HEK293 (cell line): ENCODE measurements around the gene SLC2A11.
A peak's percentile ranks its signal among the peaks of the same experiment; 100 is the strongest.

Experiments
- GLIS2 ChIP-seq: fragments of 450-650 bp; formaldehyde crosslinking; IDR thresholded peaks from 2 replicates; pipeline ENCODE4 v1.5.1; 2016; ENCODE audit warnings: missing biosample characterization, missing genetic modification characterization
- KLF1 ChIP-seq: fragments of 450-650 bp; formaldehyde crosslinking; IDR thresholded peaks from 2 replicates; pipeline ENCODE4 v1.5.1; 2016; ENCODE audit warnings: missing biosample characterization, missing genetic modification characterization
- MYNN ChIP-seq: fragments of 450-650 bp; formaldehyde crosslinking; IDR thresholded peaks from 2 replicates; pipeline ENCODE4 v1.5.1; 2016; ENCODE audit warnings: missing biosample characterization, missing genetic modification characterization, borderline replicate concordance
- PRDM6 ChIP-seq: fragments of 450-650 bp; formaldehyde crosslinking; IDR thresholded peaks from 2 replicates; pipeline ENCODE4 v1.5.1; 2017; ENCODE audit warnings: missing biosample characterization, missing genetic modification characterization
- SCRT1 ChIP-seq: fragments of 450-650 bp; formaldehyde crosslinking; IDR thresholded peaks from 2 replicates; pipeline ENCODE4 v1.5.1; 2016; ENCODE audit warnings: missing biosample characterization, missing genetic modification characterization, borderline replicate concordance
- SCRT2 ChIP-seq: fragments of 450-650 bp; formaldehyde crosslinking; IDR thresholded peaks from 2 replicates; pipeline ENCODE4 v1.5.1; 2016; ENCODE audit warnings: missing biosample characterization, missing genetic modification characterization
- SP7 ChIP-seq: fragments of 450-650 bp; formaldehyde crosslinking; IDR thresholded peaks from 2 replicates; pipeline ENCODE4 v1.5.1; 2016; ENCODE audit warnings: missing biosample characterization, missing genetic modification characterization
- YY1 ChIP-seq: fragments of 450-650 bp; formaldehyde crosslinking; IDR thresholded peaks from 2 replicates; pipeline ENCODE4 v1.5.1; 2018; ENCODE audit warnings: missing biosample characterization, missing genetic modification characterization
- ZBTB1 ChIP-seq: fragments of 450-650 bp; formaldehyde crosslinking; IDR thresholded peaks from 2 replicates; pipeline ENCODE4 v1.5.1; 2016; ENCODE audit warnings: missing biosample characterization, missing genetic modification characterization
- ZBTB11 ChIP-seq: fragments of 450-650 bp; formaldehyde crosslinking; conservative IDR thresholded peaks from 2 replicates; pipeline ENCODE4 v1.5.1; 2016; ENCODE audit warnings: low read depth, missing biosample characterization, missing genetic modification characterization
- ZBTB20 ChIP-seq: fragments of 450-650 bp; formaldehyde crosslinking; IDR thresholded peaks from 2 replicates; pipeline ENCODE4 v1.5.1; 2016; ENCODE audit warnings: missing biosample characterization, missing genetic modification characterization
- ZBTB21 ChIP-seq: fragments of 450-650 bp; formaldehyde crosslinking; IDR thresholded peaks from 2 replicates; pipeline ENCODE4 v1.5.1; 2017; ENCODE audit warnings: missing biosample characterization, missing genetic modification characterization
- ZFP37 ChIP-seq: fragments of 450-650 bp; formaldehyde crosslinking; IDR thresholded peaks from 2 replicates; pipeline ENCODE4 v1.5.1; 2016; ENCODE audit warnings: missing biosample characterization, missing genetic modification characterization
- ZNF121 ChIP-seq: fragments of 450-650 bp; formaldehyde crosslinking; IDR thresholded peaks from 2 replicates; pipeline ENCODE4 v1.5.1; 2016; ENCODE audit warnings: missing biosample characterization, missing genetic modification characterization
- ZNF138 ChIP-seq: fragments of 450-650 bp; formaldehyde crosslinking; IDR thresholded peaks from 2 replicates; pipeline ENCODE4 v1.5.1; 2016; ENCODE audit warnings: missing biosample characterization, missing genetic modification characterization, borderline replicate concordance
- ZNF16 ChIP-seq: fragments of 450-650 bp; formaldehyde crosslinking; IDR thresholded peaks from 2 replicates; pipeline ENCODE4 v1.5.1; 2016; ENCODE audit warnings: low read depth, missing biosample characterization, missing genetic modification characterization
- ZNF266 ChIP-seq: fragments of 450-650 bp; formaldehyde crosslinking; IDR thresholded peaks from 2 replicates; pipeline ENCODE4 v1.5.1; 2016; ENCODE audit warnings: missing biosample characterization, missing genetic modification characterization, low read depth
- ZNF311 ChIP-seq: fragments of 450-650 bp; formaldehyde crosslinking; IDR thresholded peaks from 2 replicates; pipeline ENCODE4 v1.5.1; 2017; ENCODE audit warnings: missing biosample characterization, missing genetic modification characterization, borderline replicate concordance
- ZNF362 ChIP-seq: fragments of 450-650 bp; formaldehyde crosslinking; IDR thresholded peaks from 2 replicates; pipeline ENCODE4 v1.5.1; 2016; ENCODE audit warnings: missing biosample characterization, missing genetic modification characterization
- ZNF404 ChIP-seq: fragments of 450-650 bp; formaldehyde crosslinking; IDR thresholded peaks from 2 replicates; pipeline ENCODE4 v1.5.1; 2017; ENCODE audit warnings: missing biosample characterization, missing genetic modification characterization
- ZNF433 ChIP-seq: fragments of 450-650 bp; formaldehyde crosslinking; IDR thresholded peaks from 2 replicates; pipeline ENCODE4 v1.5.1; 2016; ENCODE audit warnings: missing biosample characterization, missing genetic modification characterization, low read depth
- ZNF488 ChIP-seq: fragments of 450-650 bp; formaldehyde crosslinking; IDR thresholded peaks from 2 replicates; pipeline ENCODE4 v1.5.1; 2016; ENCODE audit warnings: missing biosample characterization, missing genetic modification characterization
- ZNF529 ChIP-seq: fragments of 450-650 bp; formaldehyde crosslinking; IDR thresholded peaks from 2 replicates; pipeline ENCODE4 v1.5.1; 2017; ENCODE audit warnings: missing genetic modification characterization, missing biosample characterization; ENCODE audit not compliant: insufficient replicate concordance
- ZNF548 ChIP-seq: fragments of 450-650 bp; formaldehyde crosslinking; IDR thresholded peaks from 2 replicates; pipeline ENCODE4 v1.5.1; 2016; ENCODE audit warnings: missing biosample characterization, missing genetic modification characterization
- ZNF596 ChIP-seq: fragments of 450-650 bp; IDR thresholded peaks from 2 replicates; pipeline ENCODE4 v1.5.0; 2018; ENCODE audit warnings: missing biosample characterization, mild to moderate bottlenecking, missing genetic modification characterization, moderate library complexity
- ZNF664 ChIP-seq: fragments of 450-650 bp; formaldehyde crosslinking; IDR thresholded peaks from 2 replicates; pipeline ENCODE4 v1.5.1; 2016; ENCODE audit warnings: missing biosample characterization, missing genetic modification characterization
- ZSCAN16 ChIP-seq: fragments of 450-650 bp; formaldehyde crosslinking; IDR thresholded peaks from 2 replicates; pipeline ENCODE4 v1.5.1; 2016; ENCODE audit warnings: missing biosample characterization, missing genetic modification characterization
- TF ChIP-seq, protein P1 (sequence below): fragments of 450-650 bp; formaldehyde crosslinking; IDR thresholded peaks from 2 replicates; pipeline ENCODE4 v1.5.1; 2016; ENCODE audit warnings: missing biosample characterization, missing genetic modification characterization
- TF ChIP-seq, protein P2 (sequence below): fragments of 450-650 bp; formaldehyde crosslinking; IDR thresholded peaks from 2 replicates; pipeline ENCODE4 v1.5.1; 2016; ENCODE audit warnings: missing biosample characterization, missing genetic modification characterization

SLC2A11 gene

DNA sequence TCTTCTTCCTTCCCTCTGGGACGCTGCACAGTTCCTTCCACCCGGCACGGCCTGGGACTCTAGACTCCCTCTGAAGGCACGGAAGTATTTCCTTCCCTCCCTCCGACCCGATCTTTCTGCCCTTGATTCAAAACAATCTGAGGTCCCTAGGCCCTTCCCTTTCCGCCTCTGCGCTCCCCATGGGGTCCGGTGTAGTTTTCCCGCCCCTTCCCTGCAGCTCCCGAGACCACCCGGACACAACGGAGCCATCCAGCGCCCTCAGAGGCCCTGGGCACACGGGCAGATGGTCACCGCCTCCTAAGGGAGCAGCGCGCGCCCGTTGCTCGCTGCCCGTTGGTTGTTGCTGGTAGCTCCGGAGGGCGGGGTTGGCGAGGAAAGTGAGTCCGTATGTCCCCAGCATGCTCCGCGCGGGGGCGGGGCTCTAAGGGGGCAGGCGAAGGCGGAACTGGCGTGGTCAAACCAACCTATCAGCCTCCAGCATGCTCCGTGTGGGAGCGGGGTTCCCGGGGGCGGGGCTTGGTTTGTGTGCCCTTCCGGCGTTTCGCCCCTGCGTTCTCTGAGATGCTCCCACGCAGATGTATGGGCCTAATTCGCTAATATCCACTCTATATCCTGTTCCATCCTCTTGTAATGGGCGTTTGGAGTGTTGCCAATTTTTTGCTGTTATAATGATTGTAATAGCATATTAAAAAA is 56.1 kb downstream of the SLC2A11 start (continued):
- TF ChIP-seq ZBTB11 (tag by site-specific recombination), result peak; percentile 67
- no peak for TF ChIP-seq ZNF121
- no peak for TF ChIP-seq ZNF433 (tag by site-specific recombination)
- 0 out of 2 replicates have a peak, but pooled peaks have one; percentile 46 for TF ChIP-seq SCRT2 (tag by site-specific recombination)
- peak; percentile 55; the same call in 1 of the 2 replicates for TF ChIP-seq ZBTB20 (tag by site-specific recombination)
- TF ChIP-seq ZNF664 (tag by site-specific recombination), result peak; percentile 30; the same call in 1 of the 2 replicates
- no peak for TF ChIP-seq ZNF138 (tag by site-specific recombination)
- peak; percentile 98 for TF ChIP-seq GLIS2 (tag by site-specific recombination)
- TF ChIP-seq ZFP37 (tag by site-specific recombination), result peak; percentile 45; the same call in 1 of the 2 replicates
- no peak for TF ChIP-seq ZNF362 (tag by site-specific recombination)
- TF ChIP-seq ZNF266 (tag by site-specific recombination), result no peak
- no peak for TF ChIP-seq ZNF596 (tag by site-specific recombination)
- no peak for TF ChIP-seq ZBTB1 (tag by site-specific recombination)
- 0 out of 2 replicates have a peak, but pooled peaks have one; percentile 20 for TF ChIP-seq ZNF16 (tag by site-specific recombination)
- TF ChIP-seq MYNN, result no peak
- TF ChIP-seq ZNF488 (tag by site-specific recombination), result no peak
- no peak for TF ChIP-seq ZNF529 (tag by site-specific recombination)
- TF ChIP-seq YY1 (tag by site-specific recombination), result no peak
- TF ChIP-seq, protein P1, sequence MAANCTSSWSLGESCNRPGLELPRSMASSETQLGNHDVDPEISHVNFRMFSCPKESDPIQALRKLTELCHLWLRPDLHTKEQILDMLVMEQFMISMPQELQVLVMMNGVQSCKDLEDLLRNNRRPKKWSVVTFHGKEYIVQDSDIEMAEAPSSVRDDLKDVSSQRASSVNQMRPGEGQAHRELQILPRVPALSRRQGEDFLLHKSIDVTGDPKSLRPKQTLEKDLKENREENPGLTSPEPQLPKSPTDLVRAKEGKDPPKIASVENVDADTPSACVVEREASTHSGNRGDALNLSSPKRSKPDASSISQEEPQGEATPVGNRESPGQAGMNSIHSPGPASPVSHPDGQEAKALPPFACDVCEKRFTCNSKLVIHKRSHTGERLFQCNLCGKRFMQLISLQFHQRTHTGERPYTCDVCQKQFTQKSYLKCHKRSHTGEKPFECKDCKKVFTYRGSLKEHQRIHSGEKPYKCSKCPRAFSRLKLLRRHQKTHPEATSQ, result peak; percentile 67; the same call in 1 of the 2 replicates
- TF ChIP-seq SP7 (tag by site-specific recombination), result peak; percentile 87
- TF ChIP-seq, protein P2, sequence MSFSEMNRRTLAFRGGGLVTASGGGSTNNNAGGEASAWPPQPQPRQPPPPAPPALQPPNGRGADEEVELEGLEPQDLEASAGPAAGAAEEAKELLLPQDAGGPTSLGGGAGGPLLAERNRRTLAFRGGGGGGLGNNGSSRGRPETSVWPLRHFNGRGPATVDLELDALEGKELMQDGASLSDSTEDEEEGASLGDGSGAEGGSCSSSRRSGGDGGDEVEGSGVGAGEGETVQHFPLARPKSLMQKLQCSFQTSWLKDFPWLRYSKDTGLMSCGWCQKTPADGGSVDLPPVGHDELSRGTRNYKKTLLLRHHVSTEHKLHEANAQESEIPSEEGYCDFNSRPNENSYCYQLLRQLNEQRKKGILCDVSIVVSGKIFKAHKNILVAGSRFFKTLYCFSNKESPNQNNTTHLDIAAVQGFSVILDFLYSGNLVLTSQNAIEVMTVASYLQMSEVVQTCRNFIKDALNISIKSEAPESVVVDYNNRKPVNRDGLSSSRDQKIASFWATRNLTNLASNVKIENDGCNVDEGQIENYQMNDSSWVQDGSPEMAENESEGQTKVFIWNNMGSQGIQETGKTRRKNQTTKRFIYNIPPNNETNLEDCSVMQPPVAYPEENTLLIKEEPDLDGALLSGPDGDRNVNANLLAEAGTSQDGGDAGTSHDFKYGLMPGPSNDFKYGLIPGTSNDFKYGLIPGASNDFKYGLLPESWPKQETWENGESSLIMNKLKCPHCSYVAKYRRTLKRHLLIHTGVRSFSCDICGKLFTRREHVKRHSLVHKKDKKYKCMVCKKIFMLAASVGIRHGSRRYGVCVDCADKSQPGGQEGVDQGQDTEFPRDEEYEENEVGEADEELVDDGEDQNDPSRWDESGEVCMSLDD, result no peak
- TF ChIP-seq ZNF404 (tag by site-specific recombination), result no peak
- TF ChIP-seq ZBTB21 (tag by site-specific recombination), result peak; percentile 47
- no peak for TF ChIP-seq ZNF311 (tag by site-specific recombination)
- no peak for TF ChIP-seq ZNF548
- no peak for TF ChIP-seq ZSCAN16
- TF ChIP-seq PRDM6 (tag by site-specific recombination), result no peak
- TF ChIP-seq SCRT1 (tag by site-specific recombination), result no peak
- peak; percentile 67 for TF ChIP-seq KLF1 (tag by site-specific recombination)
